ENCODE results near the gene SFXN4.
A peak's percentile ranks its signal among the peaks of the same experiment; 100 is the strongest.
"Not testable (repeated sequence)": the region's sequence is repeated elsewhere in the genome, so short reads cannot be mapped to it uniquely, and the experiment has no call there.

Gene SFXN4

DNA sequence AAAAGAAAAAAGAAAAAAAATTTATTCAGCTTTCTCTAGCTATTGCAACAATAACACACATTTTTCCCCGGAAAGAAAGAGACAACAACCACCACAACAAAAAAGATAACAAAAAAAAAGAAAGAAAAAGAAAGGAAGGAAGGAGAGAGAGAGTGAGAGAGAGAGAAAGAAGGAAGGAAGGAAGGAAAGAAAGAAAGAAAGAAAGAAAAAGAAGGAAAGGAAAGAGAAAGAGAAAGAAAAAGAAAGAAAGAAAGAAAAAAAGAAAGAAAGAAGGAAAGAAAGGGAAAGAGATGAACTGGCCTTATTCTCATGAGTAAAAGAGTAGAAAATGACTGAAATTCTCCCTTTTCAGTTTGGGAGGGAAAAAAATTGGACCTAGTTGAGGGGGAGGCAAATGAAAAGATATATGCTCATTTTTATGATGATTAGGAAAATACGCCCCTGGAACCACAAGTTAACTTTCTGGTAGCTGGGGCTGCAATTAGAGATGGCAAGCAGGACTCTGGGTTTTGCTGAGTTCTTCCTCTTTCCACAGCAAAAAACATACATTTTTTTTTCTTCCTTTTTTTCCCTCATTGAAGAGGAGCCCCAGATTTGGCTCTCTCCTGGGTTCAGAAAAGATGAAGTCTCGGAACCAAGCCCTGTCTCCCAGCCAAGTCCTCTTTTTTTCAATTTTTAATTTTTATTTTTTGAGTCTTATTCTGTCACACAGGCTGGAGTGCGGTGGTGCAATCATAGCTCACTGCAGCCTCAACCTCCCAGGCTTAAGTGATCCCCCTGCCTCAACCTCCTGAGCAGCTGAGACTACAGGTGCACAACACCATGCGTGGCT lies 25.7 kb upstream of the SFXN4 start:
- no peak for DNase-seq (ENCODE audit: low spot score)

DNA sequence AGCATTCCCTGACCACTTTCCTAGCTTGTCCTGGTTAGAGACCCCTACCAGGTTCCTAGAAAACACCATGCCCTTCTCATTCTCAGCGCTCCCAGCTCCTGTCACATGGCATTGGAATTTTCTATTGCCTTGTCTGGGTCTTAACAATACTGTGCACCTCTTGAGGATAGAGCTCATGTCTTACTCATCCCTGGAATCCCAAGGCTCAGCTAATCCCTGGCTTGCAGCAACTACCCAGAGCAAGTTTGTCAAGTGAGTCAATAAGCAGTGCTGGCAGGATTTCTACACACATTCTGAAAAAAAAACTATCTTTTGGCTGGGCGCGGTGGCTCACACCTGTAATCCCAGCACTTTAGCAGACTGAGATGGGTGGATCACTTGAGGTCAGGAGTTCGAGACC lies 24.8 kb upstream of the SFXN4 start:
- no peak for DNase-seq (ENCODE audit: low spot score)

DNA sequence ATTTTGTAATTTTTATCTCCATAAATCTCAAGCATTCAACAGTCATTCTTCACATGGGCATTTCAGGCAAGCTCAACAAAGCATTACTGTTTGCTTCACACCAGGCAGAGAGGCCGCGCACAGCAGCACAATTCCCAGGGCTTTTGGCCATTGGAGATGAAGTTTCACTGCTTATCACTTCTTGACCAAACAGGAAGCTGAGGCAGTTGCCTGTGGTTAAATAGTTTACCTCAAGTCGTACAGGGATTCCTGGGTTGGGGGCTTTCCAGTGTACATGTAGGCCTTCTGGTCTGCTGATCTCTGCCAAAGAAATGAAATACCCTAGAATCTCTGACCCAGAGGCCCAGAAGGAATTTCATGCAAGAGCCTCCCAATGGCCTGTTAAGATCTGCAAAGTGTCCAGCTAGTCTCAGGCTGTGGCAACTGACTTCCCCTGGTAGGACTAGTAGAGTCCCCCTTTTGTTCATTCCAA lies 24.3 kb upstream of the SFXN4 start:
- DNase-seq (ENCODE audit: low spot score) = no peak

DNA sequence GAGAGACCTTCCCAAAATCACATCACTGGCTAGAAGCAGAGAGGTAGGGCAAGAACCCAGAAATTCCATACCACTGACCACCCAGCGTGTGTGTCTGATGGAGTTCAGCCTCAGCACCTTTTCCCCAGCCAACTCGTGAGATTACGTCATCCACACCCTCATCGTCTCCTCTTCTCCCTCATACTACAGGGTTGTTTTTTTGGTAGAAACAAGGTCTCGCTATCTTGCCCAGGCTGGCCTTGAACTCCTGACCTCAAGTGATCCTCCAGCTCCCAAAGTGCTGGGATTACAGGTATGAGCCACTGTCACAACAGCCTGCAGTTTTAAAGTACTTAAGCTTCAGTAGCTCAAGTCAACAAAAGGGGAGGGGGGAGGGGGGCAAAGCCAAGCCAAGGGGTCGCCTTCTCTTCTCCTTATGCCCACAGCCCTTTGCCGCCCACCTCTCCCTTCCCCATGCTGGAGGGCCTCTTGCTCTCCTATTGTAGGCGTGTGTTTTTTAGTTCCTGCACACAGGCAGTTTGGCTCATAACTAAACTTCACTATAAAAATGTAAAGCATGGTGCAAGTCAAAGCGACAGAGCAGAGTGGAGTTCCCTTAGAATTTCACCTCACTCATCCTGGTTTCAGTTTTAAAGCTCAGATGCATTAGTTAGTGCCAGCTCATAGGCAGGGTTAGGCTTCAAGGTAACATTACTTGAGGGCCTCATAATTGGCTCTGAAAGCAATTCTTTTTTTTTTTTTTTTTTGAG lies 18.3 kb upstream of the SFXN4 start:
- DNase-seq (ENCODE audit: low spot score) = no peak

DNA sequence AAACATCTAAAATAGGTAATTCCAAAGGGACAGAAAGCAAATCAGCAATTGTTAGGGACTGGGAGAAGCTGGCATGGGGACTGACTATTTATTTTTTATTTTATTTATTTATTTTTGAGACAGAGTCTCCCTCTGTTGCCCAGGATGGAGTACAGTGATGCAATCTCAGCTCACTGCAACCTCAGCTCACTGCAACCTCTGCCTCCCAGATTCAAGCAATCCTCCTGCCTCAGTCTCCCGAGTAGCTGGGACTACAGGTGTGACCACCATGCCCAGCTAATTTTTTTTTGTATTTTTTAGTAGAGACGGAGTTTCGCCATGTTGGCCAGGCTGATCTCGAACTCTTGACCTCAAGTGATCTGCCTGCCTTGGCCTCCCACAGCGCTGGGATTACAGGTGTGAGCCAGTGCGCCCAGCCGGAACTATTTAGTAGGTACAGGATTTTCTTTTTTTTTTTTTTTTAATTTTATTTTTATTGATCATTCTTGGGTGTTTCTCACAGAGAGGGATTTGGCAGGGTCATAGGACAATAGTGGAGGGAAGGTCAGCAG lies 15.4 kb upstream of the SFXN4 start:
- not testable (repeated sequence) for DNase-seq (ENCODE audit: low spot score)

DNA sequence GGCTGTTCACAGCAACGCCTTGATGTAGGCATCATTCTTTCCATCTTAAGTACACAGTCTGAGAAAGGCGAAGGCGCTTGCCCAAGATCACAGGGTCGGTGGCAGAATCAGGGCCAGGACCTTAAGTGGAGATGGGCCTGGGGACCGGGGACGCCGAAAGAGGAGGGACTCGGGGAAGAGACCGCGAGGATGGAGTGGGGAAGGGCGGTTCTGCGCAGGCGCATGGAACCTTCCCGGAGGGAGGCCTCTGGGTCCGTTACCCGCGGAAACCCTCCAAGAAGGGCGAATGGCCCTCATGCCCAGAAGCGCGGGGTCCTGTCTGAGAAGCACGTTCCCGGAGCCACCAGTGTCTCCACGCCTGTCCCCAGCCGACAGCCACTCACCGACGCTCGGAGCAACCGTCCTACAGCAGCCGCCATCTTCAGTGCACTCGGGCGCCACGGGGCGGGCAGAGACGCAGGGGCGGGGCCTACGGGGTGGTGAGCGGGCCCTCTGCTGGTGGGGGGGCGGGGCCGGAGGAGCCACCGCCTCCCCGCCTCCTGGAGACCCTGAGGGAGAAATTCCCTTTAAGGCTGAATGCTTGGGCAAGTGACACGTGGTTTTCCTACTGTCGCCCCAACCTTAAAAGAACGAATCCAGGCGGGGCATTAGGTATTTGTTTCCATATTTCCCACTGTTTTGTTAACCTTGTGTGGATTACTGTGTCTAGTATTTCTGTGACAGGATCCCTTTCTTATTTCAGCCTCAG lies 13.0 kb upstream of the SFXN4 start, which contains the start of gene PRDX3:
PRDX3 (minus strand) TSS at position 441 of the 748 bp plus-strand sequence; CDS start at position 419, 22 bp downstream.
- peak; percentile 85 for DNase-seq (ENCODE audit: low spot score)

DNA sequence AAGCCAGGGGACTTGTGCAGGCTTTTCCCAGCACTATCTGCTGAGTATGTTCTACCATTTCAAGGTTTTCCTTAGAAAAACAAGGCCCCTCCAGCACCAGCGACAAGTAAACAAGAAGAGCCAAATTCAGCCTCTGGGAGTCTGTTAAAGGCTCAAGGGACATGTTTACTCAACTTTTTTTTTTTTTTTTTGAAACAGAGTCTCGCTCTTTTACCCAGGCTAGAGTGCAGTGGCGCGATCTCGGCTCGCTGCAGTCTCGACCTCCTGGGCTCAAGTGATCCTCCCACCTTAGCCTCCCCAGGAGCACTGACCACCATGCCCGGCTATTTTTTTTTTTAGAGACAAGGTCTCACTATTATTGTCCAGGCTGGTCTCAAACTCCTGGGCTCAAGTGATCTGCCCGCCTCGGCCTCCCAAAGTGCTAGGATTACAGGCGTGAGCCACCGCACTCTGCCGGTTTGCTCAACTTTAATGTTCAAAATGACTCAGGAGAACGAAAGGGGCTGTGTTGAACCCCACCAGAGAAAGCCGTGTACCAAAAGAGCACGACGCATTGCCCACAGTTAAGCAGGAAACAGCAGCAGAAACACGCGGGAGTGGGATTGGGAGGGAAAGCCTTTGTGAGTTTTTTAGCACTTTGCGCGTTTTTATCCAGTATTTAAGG lies 12.3 kb upstream of the SFXN4 start:
- DNase-seq (ENCODE audit: low spot score) = no peak

DNA sequence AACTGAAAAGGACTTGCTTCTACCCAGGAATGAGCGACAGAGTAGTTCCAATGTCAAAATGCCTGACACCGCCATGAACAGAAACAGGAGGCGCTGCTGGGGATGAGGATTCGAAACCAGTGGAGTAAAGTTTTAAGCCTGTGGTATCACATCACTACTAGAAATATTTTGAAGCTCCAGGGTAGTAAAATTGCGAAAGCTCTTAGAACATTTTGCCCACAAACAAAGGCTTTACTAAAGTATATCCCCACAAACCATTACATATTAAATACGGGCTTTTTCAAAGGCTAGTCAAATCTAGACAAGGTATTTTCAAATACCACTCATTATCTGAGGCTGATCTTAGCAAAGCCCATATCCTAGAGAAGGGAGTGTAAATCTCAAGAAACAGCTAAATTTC lies 10.7 kb upstream of the SFXN4 start:
- DNase-seq (ENCODE audit: low spot score) = no peak

DNA sequence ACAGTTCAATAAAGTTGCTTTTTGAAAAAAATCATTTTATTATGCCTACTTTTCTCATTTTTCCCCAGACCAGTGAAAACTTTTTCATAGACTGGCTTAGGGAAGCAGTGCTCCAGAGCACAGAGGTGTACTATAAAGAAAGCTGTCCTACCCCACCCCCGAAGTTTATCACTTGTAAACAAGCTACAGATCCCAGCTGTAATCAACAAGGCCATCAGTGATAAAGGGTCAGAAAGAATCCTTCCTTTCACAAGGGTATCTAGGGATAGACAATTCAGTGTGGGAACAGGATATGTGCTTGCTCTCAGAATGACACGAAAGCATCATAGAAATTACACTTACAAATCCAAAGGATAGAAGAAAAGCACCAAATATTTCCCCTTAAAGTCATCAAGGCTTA lies 8.6 kb upstream of the SFXN4 start:
- DNase-seq (ENCODE audit: low spot score) = no peak

DNA sequence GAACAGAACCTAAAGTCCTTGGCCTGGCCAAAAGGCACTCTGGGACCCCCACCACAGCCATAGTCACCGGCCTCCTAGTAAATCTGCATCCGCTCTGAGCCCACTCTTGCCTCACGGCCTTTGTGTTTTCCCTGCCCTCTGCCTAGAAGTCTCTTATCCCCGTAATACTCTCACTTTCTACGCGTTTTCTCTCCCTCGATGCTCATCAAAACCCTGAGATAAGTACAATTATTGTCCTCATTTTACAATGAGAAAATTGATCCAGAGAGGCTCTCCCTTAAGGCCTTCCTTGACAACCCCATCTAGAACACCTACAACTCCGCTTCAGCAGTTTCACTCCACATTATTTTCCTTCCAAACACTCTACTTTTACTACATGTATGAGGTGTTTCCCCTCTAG lies 1.5 kb upstream of the SFXN4 start:
- no peak for DNase-seq (ENCODE audit: low spot score)

DNA sequence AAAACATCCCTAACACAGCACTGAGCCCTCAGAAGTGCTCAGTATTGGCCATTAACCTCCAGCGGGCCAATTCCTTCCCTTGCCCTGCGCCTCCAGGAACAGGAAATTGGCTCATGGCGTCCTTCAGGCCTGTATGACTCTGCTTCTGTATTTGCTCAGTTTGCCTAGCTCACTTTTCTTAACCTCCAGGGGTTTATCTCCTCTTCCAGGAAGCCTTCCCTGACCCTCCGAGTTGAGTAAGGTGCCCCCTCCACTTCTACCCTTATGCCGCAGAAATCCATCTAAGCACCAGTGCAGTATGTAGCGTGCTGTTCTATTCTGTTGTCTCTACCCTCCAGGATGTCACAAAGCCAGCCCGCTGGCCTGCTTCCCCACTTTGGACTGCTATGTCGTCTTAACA lies 1.1 kb upstream of the SFXN4 start:
- DNase-seq (ENCODE audit: low spot score) = no peak

DNA sequence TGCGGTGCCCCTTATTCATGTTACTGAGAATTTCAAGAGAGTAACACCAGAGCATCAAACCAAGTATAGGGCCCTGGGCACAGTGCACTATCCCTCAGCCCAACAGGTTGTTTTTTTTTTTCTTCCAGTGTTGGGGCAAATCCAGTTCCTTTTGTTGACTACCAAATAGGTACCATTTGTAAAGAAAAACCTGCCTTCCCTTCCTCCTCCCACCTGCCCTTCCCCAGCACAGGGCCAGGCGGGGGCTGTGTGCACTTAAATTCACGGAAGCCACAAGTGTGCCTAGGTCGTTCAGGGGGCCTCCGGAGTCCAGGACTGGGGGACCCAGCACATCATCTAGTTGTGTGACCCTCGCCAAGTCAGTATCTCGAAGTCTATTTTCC lies 595 bp upstream of the SFXN4 start:
- DNase-seq (ENCODE audit: low spot score) = no peak

DNA sequence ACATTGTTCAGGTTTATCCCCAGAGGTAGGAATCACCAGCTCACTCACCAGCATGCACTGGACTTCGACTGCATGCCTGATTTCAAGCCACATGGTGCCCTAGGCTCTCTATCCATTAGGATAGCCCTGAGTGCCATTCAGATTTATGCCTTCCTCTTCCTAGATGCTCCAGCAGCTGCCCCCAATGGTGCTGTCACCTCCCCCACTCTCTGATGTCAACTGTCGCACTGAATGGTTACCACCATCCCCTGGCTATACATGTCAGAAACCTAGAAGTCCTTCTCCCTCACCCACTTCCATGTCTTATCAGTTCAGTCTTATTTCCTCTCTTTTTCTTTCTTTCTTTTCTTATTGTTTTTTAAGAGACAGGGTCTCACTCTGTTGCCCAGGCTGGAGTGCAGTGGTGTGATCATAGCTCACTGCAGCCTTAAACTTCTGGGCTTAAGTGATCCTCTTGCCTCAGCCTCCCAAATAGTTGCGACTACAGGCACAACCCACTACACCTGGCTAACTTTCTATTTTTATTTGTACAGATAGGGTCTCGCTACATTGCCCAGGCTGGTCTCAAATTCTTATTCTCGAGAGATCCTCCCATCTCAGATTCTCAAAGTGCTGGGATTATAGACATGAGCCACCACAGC lies 2.9 kb downstream of the SFXN4 start:
- DNase-seq (ENCODE audit: low spot score) = no peak

DNA sequence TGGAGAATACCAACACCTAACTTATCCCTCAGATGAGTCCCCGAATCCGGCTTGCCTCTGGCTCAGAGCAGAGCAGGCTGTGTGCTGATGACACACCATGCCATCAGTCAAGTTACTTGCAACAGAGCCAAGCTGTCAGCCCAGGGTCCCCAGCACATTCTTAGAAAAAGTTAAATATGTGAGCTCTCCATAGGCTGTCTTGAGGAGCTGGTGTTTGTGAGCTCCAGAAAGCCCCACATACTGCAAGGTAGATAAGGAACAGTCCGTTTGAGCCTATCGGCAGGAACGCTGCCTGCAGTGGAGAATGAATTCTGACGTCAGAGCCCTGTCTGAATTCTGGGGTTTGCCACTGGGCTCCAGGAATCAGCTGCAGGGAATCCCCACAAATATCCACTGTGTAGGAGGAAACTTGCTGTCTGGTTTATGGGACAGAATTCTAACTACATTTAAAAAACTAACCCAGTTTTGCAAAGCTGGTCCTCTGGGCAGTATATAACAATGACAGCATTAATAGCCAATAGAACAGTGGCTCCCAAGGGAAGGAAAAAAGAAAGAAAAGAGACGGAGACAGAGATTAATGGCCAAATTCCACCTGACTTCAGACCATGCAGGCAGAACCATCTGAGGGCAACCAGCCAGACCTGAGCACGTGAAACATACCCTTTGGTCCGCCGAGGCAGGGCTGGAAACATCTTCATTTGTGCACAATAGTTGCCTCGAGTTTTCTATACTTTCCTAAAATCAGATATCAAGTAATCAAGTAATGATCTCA lies 3.6 kb downstream of the SFXN4 start:
- DNase-seq (ENCODE audit: low spot score) = no peak

DNA sequence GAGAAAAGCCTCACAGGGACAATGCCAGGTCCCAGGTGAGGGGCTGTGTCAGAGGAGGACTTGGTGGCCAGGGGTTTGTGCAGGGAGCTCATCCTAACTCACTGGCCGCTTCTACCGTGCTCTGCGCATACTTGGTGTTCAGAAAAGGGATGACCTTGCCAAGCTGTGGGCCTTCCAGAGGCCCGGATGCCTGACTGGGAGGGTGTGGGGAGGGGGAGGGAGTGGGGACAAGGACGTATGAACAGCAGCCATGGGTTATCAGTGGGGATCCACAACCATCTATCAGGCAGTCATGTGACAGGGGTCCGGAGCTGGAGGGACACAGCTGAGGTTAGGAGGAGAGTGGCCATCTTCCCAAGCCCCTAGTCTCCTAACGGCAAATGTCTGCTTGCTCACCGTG lies 6.2 kb downstream of the SFXN4 start:
- DNase-seq (ENCODE audit: low spot score) = no peak

DNA sequence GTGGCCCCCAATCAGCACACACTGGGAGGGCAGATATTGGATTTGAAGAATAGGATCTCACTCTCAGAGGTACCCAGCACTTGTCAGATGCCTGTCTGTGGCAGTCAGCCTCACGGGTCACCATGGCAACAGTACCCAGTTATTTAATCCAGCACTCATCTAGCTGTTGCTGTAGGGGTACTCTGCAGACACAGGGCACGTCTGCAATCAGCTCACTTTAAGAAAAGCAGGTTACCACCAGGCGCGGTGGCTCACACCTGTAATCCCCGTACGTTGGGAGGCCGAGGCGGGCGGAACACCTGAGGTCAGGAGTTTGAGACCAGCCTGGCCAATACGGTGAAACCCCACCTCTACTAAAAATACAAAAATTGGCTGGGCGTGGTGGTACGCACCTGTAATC lies 11.9 kb downstream of the SFXN4 start:
- no peak for DNase-seq (ENCODE audit: low spot score)

DNA sequence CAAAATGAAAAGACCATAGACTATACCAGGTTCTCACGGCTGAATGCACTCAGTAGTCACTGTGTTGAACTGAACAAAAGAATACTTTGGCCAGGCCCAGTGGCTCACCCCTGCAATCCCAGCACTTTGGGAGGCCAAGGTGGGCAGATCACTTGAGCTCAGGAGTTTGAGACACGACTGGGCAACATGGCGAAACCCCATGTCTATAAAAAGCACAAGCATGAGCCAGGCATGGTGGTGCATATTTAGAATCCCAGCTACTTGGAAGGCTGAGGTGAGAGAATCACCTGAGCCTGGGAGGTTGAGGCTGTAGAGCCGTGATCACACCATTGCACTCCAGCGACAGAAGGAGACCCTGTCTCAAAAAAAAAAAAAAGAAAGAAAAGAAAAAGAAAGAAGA lies 12.5 kb downstream of the SFXN4 start:
- DNase-seq (ENCODE audit: low spot score) = no peak

DNA sequence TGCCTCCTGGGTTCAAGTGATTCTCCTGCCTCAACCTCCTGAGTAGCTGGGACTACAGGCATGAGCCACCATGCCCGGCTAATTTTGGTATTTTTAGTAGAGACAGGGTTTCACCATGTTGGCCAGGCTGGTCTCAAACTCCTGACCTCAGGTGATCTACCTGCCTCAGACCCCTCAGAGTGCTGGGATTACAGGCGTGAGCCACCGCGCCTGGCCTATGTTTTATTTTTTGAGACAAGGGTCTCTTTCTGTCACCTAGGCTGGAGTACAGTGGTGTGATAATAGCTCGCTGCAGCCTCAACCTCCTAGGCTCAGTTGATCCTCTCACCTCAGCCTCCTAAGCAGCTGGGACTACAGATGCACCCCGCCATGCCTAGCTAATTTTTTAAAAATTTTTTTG lies 13.9 kb downstream of the SFXN4 start:
- not testable (repeated sequence) for DNase-seq (ENCODE audit: low spot score)

DNA sequence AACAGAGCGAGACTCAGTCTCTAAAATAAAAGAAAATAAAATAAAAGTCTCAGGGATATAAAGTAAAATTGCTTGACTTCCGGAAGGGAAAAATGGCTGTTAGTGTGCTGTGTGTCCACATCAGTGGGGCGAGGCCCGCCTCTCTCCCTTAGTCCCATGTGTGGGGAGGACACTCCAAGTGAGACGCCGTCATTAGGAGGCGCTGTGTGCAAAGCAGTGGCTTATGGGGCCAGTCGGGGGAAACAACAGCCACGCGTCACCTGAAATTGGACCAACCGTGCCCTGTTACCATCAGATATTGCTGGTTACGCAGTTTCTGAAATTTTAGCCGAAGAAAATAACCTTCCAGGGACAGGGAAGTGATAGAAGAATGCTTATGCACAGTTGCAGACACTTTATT lies 15.8 kb downstream of the SFXN4 start:
- peak; percentile 20 for DNase-seq (ENCODE audit: low spot score)

DNA sequence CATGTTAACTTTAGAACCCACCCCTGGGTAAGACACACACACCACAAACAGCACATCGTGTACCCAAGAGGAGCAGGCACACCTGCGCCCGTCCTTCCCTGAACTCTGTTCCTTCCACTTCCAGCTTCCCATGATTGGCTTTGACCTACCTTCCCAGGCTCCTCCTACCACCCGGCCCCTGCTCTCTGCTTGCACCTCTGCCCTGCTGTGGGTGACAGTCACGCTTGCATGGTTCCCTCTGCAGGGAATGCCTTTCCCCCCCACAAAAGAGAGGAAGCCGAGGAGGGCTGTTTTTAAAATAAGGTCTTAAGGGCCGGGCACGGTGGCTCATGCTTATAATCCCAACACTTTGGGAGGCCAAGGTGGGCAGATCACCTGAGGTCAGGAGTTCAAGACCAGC lies 16.4 kb downstream of the SFXN4 start:
- no peak for DNase-seq (ENCODE audit: low spot score)

DNA sequence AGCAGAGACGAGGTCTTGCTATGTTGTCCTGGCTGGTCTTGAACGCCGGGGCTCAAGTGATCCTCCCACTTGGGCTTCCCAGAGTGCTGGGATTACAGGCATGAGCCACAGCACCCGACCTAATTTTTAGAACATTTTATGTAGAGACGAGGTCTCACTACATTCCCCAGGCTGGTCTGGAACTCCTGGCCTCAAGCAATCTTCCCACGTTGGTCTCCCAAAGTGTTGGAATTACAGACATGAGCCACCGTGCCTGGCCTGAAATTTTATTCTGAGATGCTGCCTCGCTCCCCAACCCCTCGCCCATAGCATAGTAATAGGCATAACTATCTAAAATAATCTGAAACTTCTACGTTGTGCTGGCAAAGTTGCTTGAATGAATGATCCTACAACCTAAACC lies 21.9 kb downstream of the SFXN4 start:
- DNase-seq (ENCODE audit: low spot score) = no peak
